Thymus (tissue), 11 donors: ENCODE data around the gene CUL7. TPM values are rescaled to one million over a fixed set of nuclear protein-coding genes. Genes with fewer than 3 reads are reported as not detected.
"Not testable (repeated sequence)": the region's sequence is repeated elsewhere in the genome, so short reads cannot be mapped to it uniquely, and the experiment has no call there.

ENCODE experiments used
- DNase-seq, 9 donors: peaks; one replicate each; pipeline ENCODE4 v3.0.0-alpha.2; 2013; ENCODE audit warnings: low spot score in 9 of 9, low read depth in 6 of 9, missing footprints in 1 of 9
- H3K27ac ChIP-seq, 2 donors: one replicate each; pipeline ENCODE4 v1.5.1; 2013; ENCODE audit warnings: control low read depth in 1 of 2, low read depth in 1 of 2, low read length in 1 of 2, mild to moderate bottlenecking in 1 of 2, moderate library complexity in 1 of 2
- H3K27me3 ChIP-seq, 2 donors: one replicate each; pipeline ENCODE4 v1.5.1; 2013; ENCODE audit warnings: low read length in 1 of 2; ENCODE audit not compliant: control insufficient read depth in 2 of 2, insufficient read depth in 1 of 2
- H3K36me3 ChIP-seq, 2 donors: one replicate each; pipeline ENCODE4 v1.5.1; 2013; ENCODE audit warnings: low read length in 1 of 2, mild to moderate bottlenecking in 1 of 2, moderate library complexity in 1 of 2; ENCODE audit not compliant: control insufficient read depth in 2 of 2, insufficient read depth in 2 of 2
- H3K4me1 ChIP-seq, 2 donors: one replicate each; pipeline ENCODE4 v1.5.1; 2013; ENCODE audit warnings: low read length in 2 of 2; ENCODE audit not compliant: control insufficient read depth in 2 of 2, insufficient read depth in 2 of 2
- H3K4me3 ChIP-seq, 2 donors: one replicate each; pipeline ENCODE4 v1.5.1; 2013; ENCODE audit warnings: low read length in 2 of 2, control low read depth in 1 of 2, mild to moderate bottlenecking in 1 of 2
- H3K9me3 ChIP-seq, 2 donors: one replicate each; pipeline ENCODE4 v1.5.1; 2013; ENCODE audit warnings: low read length in 1 of 2, mild to moderate bottlenecking in 1 of 2; ENCODE audit not compliant: control insufficient read depth in 2 of 2, insufficient read depth in 1 of 2
- WGBS: extraction: QIAGEN DNeasy Blood & Tissue Kit; methylation state at CpG from one replicate; pipeline ENCODE4 v1.1.7; 2013; 5-methylcytosine and 5-hydroxymethylcytosine counted together
- polyA plus RNA-seq: library from polyadenylated mRNA; stranded (reverse); fragments of 200-250 nt; gene quantifications from one replicate; pipeline ENCODE4 v1.2.3, GENCODE V29; 2013
- total RNA-seq: library from RNA; stranded (reverse); fragments of 120-200 nt; gene quantifications from one replicate; pipeline ENCODE4 v1.2.4, GENCODE V29; 2013
- donor health status: healthy.

CUL7 gene
- total and polyA plus RNA-seq, 2 donors = 5.5 to 9.4 TPM

DNA sequence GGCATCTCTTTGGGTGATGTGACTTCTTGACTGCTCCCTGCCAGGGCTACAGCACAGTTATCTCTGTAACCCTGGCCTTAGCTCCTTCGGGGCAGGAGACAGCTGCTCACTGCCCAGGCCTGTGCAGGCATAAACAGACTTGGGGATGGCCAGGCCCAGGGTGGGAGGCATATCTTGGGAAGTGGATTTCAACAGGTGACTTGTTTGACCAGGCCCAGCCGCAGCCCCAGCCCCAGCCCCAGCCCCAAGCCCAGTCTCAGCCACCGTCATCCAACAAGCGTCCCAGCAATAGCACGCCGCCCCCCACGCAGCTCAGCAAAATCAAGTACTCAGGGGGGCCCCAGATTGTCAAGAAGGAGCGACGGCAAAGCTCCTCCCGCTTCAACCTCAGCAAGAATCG lies 47.4 kb downstream of the CUL7 start:
- no peaks in the 10 kb centered on the region for H3K4me1 ChIP-seq
- DNase-seq = no peak
- H3K27me3 ChIP-seq = no peaks in the 10 kb centered on the region
- peaks cover 49 to 70% of the 10 kb centered on the region in 2 donors for H3K36me3 ChIP-seq
- no peak overlapping the region for H3K4me3 ChIP-seq
- H3K9me3 ChIP-seq = no peaks in the 10 kb centered on the region
- whole genome bisulfite sequencing = 98% methylated on average over 11 of the region's 11 CpGs
- H3K27ac ChIP-seq = no peak overlapping the region

DNA sequence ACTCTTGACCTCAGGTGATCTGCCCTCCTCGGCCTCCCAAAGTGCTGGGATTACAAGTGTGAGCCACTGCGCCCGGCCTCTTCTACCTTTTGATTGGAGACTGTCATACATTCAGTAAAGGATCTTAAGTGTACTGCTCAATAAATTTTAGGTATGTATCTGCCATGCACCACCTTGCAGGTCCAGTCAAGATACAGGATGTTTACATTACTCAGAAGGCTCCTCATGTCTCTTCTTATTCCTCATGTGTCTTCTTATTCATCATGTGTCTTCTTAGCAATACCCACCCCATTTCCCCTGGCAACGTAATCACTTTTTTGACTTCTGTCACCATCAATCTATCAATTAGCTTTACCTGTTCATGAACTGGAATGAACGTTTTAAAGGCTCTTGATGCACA lies 47.8 kb downstream of the CUL7 start:
- WGBS = 98% methylated on average over 5 of the region's 5 CpGs
- H3K4me1 ChIP-seq = no peaks in the 10 kb centered on the region
- H3K36me3 ChIP-seq = peaks cover 45 to 68% of the 10 kb centered on the region in 2 donors
- no peak for DNase-seq
- no peaks in the 10 kb centered on the region for H3K27me3 ChIP-seq
- H3K9me3 ChIP-seq = no peaks in the 10 kb centered on the region
- no peak overlapping the region for H3K4me3 ChIP-seq
- H3K27ac ChIP-seq = no peak overlapping the region

- no peak overlapping the region for H3K27ac ChIP-seq
- H3K9me3 ChIP-seq = no peaks in the 10 kb centered on the region
- H3K36me3 ChIP-seq = peaks cover 18 to 39% of the 10 kb centered on the region in 2 donors
- no peaks in the 10 kb centered on the region for H3K4me1 ChIP-seq
- no peaks in the 10 kb centered on the region for H3K27me3 ChIP-seq
- WGBS = 98% methylated on average over 8 of the region's 8 CpGs
- H3K4me3 ChIP-seq = no peak overlapping the region
- no peak for DNase-seq
Observed at GRCh38 chr6:43001843-43002242, 51.8 kb downstream of the CUL7 start.

- not testable (repeated sequence) for H3K27ac ChIP-seq, DNase-seq, H3K9me3 ChIP-seq, H3K27me3 ChIP-seq, H3K4me1 ChIP-seq, H3K4me3 ChIP-seq
- peaks cover 13 to 29% of the 10 kb centered on the region in 2 donors for H3K36me3 ChIP-seq
- WGBS = 98% methylated on average over 9 of the region's 9 CpGs
Observed at GRCh38 chr6:42998205-42998604, 55.4 kb downstream of the CUL7 start.

GRCh38 chr6:42996513-42996912 lies 57.1 kb downstream of the CUL7 start:
- H3K4me3 ChIP-seq = no peak overlapping the region
- H3K4me1 ChIP-seq = peaks cover 0 to 3% of the 10 kb centered on the region in 2 donors
- H3K27me3 ChIP-seq = no peaks in the 10 kb centered on the region
- H3K27ac ChIP-seq = no peak overlapping the region
- H3K9me3 ChIP-seq = peaks cover 0 to 5% of the 10 kb centered on the region in 2 donors
- no peak for DNase-seq
- H3K36me3 ChIP-seq = peaks cover 15 to 29% of the 10 kb centered on the region in 2 donors

DNA sequence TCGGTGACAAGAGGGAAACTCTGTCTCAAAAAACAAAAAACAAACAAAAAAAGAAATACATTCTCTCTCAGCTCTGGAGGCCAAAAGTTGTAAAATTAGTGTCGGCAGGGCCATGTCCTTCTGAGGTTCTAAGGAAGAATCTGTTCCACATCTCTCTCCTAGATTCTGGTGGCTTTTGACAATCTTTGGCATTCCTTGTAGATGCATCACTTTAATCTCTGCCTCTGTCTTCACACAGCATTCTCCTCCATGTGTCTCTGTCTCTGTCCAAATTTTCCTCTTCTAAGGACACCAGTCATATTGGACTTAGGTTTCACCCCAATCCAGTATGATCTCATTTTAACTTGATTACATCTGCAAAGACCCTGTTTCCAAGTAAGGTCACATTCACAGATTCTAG lies 60.2 kb downstream of the CUL7 start:
- H3K4me3 ChIP-seq = no peak overlapping the region
- WGBS = 99% methylated on average over 2 of the region's 2 CpGs
- DNase-seq = no peak
- peaks cover 33 to 43% of the 10 kb centered on the region in 2 donors for H3K36me3 ChIP-seq
- H3K27me3 ChIP-seq = no peaks in the 10 kb centered on the region
- H3K9me3 ChIP-seq = peaks cover 0 to 5% of the 10 kb centered on the region in 2 donors
- no peak overlapping the region for H3K27ac ChIP-seq
- H3K4me1 ChIP-seq = peaks cover 0 to 3% of the 10 kb centered on the region in 2 donors

DNA sequence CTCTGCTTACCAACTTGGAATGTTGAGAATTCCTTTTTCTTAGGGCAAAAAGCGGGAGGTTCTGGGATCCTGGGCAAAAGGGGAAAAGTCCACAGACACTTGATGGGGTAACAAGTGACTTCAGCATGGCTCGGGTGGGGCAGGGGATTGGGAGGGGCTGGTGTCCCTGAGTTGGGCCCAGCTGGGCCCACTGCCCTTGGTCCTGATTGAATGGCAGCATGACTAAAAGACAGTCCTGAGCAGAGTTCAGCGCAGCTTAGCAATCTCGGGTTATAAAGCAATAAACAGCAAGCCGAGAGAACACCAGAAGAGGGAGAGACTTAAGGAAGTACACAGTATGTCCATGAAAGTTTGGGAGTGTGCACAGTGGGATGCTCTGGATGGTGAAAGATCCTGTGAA lies 63.7 kb downstream of the CUL7 start:
- H3K36me3 ChIP-seq = peaks cover 44 to 57% of the 10 kb centered on the region in 2 donors
- DNase-seq = no peak
- WGBS = 97% methylated on average over 5 of the region's 5 CpGs

GRCh38 chr6:42988486-42989020 lies 65.1 kb downstream of the CUL7 start:
- 98% methylated on average over 1 of the region's 1 CpG for WGBS
- Histone ChIP-seq H3K27ac (no peak overlapping the region), H3K27me3 (no peaks in the 10 kb centered on the region), H3K4me1 (peaks cover 18 to 31% of the 10 kb centered on the region in 2 donors), H3K9me3 (peaks cover 0 to 3% of the 10 kb centered on the region in 2 donors), H3K4me3 (no peak overlapping the region), H3K36me3 (peaks cover 41 to 54% of the 10 kb centered on the region in 2 donors)
- DNase-seq = no peak

More for the DNA sequence above, 63.7 kb downstream of the CUL7 start:
- H3K27ac ChIP-seq = no peak overlapping the region
- peaks cover 19 to 27% of the 10 kb centered on the region in 2 donors for H3K4me1 ChIP-seq
- H3K27me3 ChIP-seq = no peaks in the 10 kb centered on the region
- H3K4me3 ChIP-seq = no peak overlapping the region
- no peaks in the 10 kb centered on the region for H3K9me3 ChIP-seq
